C4-2B (cell line): Measurements from ENCODE around the gene ARHGEF4.
"Not testable (repeated sequence)": the region's sequence is repeated elsewhere in the genome, so short reads cannot be mapped to it uniquely, and the experiment has no call there.

Experiments used
- H3K27ac ChIP-seq: fragments of 450-650 bp; 2 replicates; pipeline ENCODE4 v1.5.1; 2017
- ZFX ChIP-seq: fragments of 450-650 bp; IDR thresholded peaks from 2 replicates; pipeline ENCODE4 v1.6.1; 2017
- TF ChIP-seq, protein P1 (sequence below): fragments of 450-650 bp; conservative IDR thresholded peaks from 2 replicates; pipeline ENCODE4 v1.5.1; 2017; ENCODE audit warnings: mild to moderate bottlenecking

Gene ARHGEF4

DNA sequence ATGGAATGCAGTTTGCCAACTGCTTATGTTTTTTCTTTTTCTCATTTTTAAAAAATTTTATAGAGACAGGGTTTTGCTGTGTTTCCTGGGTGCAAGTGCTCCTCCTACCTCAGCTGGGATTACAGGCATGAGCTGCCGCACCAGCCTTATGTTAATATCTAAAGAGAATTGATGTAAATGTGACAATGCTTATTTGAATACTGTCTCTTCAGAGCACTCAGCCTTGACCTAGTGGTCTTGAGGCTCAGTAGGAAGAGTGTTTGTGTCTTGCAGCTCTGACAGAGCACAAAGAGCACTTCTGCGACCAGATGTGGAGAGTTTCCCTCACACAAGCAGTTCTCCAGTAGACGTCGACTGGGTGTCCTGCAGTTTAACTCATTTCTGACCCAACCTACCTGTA lies 55.3 kb downstream of the ARHGEF4 start:
- H3K27ac ChIP-seq: no peak overlapping the region
- no peak for TF ChIP-seq ZFX
- TF ChIP-seq, protein P1, sequence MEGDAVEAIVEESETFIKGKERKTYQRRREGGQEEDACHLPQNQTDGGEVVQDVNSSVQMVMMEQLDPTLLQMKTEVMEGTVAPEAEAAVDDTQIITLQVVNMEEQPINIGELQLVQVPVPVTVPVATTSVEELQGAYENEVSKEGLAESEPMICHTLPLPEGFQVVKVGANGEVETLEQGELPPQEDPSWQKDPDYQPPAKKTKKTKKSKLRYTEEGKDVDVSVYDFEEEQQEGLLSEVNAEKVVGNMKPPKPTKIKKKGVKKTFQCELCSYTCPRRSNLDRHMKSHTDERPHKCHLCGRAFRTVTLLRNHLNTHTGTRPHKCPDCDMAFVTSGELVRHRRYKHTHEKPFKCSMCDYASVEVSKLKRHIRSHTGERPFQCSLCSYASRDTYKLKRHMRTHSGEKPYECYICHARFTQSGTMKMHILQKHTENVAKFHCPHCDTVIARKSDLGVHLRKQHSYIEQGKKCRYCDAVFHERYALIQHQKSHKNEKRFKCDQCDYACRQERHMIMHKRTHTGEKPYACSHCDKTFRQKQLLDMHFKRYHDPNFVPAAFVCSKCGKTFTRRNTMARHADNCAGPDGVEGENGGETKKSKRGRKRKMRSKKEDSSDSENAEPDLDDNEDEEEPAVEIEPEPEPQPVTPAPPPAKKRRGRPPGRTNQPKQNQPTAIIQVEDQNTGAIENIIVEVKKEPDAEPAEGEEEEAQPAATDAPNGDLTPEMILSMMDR: no peak

DNA sequence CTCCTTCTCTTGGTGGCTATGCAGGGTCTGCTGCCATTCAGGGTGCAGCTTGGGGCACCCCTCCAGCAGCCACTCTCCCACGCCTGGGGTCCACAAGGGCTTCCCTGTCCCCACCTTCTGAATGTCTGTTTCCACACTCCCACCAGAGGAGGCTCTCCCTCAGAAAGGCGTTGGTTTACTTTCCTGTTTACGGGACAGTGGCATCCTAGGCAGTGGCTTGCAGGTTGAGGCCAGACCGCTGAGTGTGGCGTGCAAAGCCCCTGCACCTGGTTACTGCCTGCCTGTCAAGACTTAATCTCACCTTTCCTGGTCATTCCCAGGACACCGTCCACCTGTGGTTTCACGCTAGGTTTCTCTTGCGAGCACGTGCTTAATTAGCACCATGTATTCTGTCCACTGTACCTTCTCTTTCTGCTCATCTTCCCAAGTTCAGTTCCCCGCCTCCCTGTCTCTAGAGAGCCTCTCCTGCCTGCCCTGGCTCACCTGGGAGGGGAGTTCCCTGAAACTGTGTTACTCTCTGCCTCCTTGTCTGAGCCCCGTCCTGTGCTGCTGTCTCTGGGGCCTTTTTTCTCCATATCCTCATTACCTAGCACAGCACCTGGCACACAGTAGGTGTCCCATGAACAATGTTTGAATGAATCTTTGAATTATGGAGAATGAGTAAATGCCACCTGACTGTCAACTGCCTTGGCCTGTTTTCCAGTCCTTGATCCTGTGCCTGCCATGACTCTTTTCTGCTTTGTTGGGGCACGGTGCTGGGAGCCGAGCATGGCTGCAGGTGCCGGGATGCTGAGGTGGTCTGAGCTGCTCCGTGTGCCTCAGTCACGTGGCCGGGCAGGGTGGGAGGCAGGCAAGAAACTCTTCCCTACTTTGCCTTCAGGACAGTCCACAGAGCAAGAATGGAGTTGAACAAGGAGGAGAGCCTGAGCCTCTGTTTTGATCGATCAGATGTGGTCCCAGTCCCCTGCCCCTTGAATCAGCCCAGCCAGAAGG lies 56.4 kb downstream of the ARHGEF4 start:
- TF ChIP-seq, protein P1: no peak
- TF ChIP-seq ZFX: no peak
- H3K27ac ChIP-seq: no peak overlapping the region

DNA sequence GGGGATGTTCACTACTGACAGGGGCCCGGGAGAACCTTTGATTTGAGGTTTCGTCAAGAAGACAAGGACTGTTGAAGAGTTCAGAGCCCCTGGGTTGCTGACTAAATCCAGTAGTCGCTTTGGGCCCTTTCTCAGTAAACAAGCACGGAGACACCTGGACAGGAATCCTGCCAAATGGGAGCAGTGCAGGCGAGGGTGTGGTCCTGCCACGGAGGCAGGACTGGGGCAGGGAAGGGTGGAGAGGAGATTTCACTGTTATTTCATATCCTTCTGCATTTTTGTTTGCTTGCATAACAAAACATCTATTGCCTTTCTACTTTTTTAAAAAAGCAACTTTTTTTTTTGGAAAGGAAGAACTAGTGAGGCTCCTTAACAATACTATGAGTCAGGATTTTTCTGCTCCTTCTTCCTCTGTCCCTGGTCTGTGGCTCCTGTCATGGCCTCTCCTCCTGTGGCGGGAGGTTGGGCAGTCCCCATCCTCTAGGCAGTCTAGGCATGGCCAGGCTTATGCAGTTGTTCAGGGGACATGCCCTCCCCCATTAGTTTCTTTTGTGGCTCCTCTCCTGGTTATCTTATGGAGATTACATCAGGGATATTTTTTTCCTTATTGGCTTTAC lies 57.7 kb downstream of the ARHGEF4 start:
- TF ChIP-seq, protein P1: no peak
- no peak for TF ChIP-seq ZFX
- no peak overlapping the region for H3K27ac ChIP-seq

DNA sequence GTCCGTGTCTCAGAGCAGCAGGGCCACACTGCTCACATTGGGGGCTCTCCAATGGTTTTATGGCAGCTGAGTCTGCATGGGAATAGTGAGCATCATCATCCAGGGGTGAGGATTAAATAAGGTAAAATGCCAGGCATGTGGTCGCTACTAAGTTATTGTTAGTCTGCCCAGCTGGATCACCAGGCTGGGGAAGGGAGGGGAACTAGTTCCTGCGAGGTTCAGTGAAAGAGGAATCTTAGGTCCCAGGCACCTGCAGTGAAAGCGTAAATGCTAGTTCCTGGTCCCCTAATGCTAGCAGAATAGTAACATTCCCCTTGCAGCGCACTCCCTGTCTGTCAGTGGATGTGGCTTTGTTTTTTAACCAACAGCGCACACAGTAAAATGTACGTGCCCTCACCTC lies 60.1 kb downstream of the ARHGEF4 start:
- H3K27ac ChIP-seq: no peak overlapping the region
- TF ChIP-seq ZFX: no peak
- TF ChIP-seq, protein P1: no peak

DNA sequence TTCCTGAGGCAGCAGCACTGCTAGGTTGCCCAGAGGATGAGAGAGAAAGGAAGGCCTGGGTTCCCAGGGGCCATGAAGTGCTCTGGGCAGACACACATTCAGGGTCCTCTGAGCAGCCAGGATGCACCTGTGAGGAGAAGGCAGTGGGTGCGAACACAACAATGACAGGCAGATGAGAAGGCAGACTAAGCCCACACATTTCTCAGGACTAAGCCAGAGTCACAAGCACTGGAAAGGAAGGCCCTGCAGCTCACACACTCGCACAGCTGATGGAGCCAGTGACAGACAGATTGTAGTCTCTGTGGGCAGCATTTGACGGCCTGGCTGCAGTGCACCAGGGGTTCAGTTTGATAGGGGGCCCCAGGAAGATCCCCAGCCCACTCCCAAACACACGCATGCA lies 61.8 kb downstream of the ARHGEF4 start:
- H3K27ac ChIP-seq: no peak overlapping the region
- TF ChIP-seq ZFX: no peak

DNA sequence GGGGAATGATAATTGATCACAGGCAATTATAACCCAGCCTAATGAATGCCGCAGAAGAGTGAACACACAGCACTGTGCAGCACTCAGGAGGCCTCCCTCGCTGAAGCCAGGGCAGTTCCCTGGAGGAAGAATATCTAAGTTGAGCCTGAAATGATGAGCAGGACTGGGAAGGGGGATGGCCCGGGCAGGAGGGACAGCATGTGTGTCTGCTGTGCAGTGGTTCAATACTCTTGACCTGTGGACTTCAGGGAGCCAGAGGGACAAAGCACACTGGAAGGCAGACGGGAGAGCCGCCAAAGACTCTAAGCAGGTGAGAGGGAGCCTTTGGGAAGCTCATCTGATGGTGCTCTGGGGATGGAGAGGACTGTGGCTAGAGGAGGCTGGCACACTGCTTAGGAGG lies 62.6 kb downstream of the ARHGEF4 start:
- H3K27ac ChIP-seq: no peak overlapping the region

DNA sequence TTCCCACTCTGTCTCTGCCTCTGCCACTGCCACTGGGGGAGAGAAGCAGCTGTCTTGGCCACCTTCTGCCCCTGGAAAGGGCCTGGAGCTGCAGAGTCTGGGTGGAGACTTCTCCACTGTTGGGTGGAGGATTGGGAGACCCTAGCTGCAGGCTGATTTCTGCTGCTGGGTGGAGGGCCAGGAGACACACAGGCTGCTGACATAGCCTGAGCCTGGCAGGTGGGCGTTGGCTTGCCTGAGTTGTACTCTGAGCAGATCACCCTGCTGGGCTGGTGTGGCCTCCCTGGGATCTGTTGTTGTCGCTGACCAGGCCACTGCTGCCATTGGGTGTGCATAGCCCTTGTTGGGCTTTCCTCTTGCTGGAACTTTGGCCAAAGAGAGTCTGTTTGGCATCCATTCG lies 64.3 kb downstream of the ARHGEF4 start:
- H3K27ac ChIP-seq: no peak overlapping the region
- TF ChIP-seq ZFX: no peak
- TF ChIP-seq, protein P1: no peak

More for the DNA sequence above, 62.6 kb downstream of the ARHGEF4 start:
- TF ChIP-seq, protein P1: no peak
- TF ChIP-seq ZFX: no peak

DNA sequence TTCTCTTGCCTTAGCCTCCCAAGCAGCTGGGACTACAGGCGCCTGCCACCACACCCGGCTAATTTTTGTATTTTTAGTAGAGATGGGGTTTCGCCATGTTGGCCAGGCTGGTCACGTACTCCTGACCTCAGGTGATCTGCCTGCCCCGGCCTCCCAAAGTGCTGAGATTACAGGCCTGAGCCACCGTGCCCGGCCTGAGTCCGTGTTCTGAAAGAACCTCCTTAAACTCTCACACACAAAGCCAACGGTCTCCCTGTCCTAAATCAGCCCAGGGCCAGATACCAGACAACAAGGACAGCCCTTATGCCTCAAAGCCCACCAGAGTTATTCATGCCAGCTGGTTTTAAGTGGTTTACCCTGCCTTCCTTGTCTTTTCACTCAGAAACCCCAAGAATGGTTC lies 64.9 kb downstream of the ARHGEF4 start:
- not testable (repeated sequence) for H3K27ac ChIP-seq
